GM12878 (cell line): ENCODE measurements around the gene XPC. TPM values are rescaled to one million over a fixed set of nuclear protein-coding genes. Genes with fewer than 3 reads are reported as not detected.

Experiments used
- BHLHE40 ChIP-seq, 2 experiments: fragments of 450-650 bp in 1 of 2; IDR thresholded peaks; 2 replicates each; pipeline ENCODE4 v1.6.1; 2011 to 2017; ENCODE audit warnings: low read depth in 2 of 2, borderline replicate concordance in 1 of 2, improper control_type of control experiment in 1 of 2, low read length in 1 of 2, mild to moderate bottlenecking in 1 of 2
- CBX5 ChIP-seq: sonication (generic); IDR thresholded peaks from 2 replicates; pipeline ENCODE4 v1.6.1; 2016; ENCODE audit warnings: low read depth, moderate library complexity, mild to moderate bottlenecking, inconsistent platforms
- CREB1 ChIP-seq: IDR thresholded peaks from 2 replicates; pipeline ENCODE4 v1.6.1; 2012; ENCODE audit warnings: low read depth, mild to moderate bottlenecking, inconsistent platforms
- CTCF ChIP-seq, 3 experiments: IDR thresholded peaks in 2 of 3; conservative IDR thresholded peaks in 1 of 3; 2 replicates each; pipeline ENCODE4 v1.5.1; 2011; ENCODE audit warnings: low read depth in 3 of 3, low read length in 3 of 3, mild to moderate bottlenecking in 3 of 3, control low read depth in 2 of 3, moderate library complexity in 2 of 3, inconsistent platforms in 1 of 3, mixed read lengths in 1 of 3; ENCODE audit not compliant: control insufficient read depth in 2 of 3, insufficient read depth in 1 of 3; ENCODE audit errors: extremely low read depth in 1 of 3
- EGR1 ChIP-seq, 2 experiments: IDR thresholded peaks; 1 replicate in 1 of 2; 2 replicates in 1 of 2; pipeline ENCODE4 v1.6.1; 2011 to 2012; ENCODE audit warnings: low read depth in 2 of 2, low read length in 2 of 2, borderline replicate concordance in 1 of 2, mild to moderate bottlenecking in 1 of 2, moderate library complexity in 1 of 2
- FOS ChIP-seq: IDR thresholded peaks from 3 replicates; pipeline ENCODE4 v1.6.1; 2011; ENCODE audit warnings: borderline replicate concordance; ENCODE audit not compliant: insufficient read length; ENCODE audit errors: extremely low read depth
- GATAD2B ChIP-seq: fragments of 450-650 bp; conservative IDR thresholded peaks from 2 replicates; pipeline ENCODE4 v1.6.1; 2017; ENCODE audit warnings: low read depth, mild to moderate bottlenecking, moderate library complexity
- MLLT1 ChIP-seq: fragments of 450-650 bp; IDR thresholded peaks from 2 replicates; pipeline ENCODE4 v1.6.1; 2016; ENCODE audit warnings: mild to moderate bottlenecking
- NFYA ChIP-seq: IDR thresholded peaks from 2 replicates; pipeline ENCODE4 v1.6.1; 2011; ENCODE audit warnings: low read depth, mild to moderate bottlenecking, low read length, improper control_type of control experiment, borderline replicate concordance
- NRF1 ChIP-seq: conservative IDR thresholded peaks from 2 replicates; pipeline ENCODE4 v1.6.1; 2011; ENCODE audit warnings: mild to moderate bottlenecking, low read depth, low read length, improper control_type of control experiment
- POLR2AphosphoS5 ChIP-seq: IDR thresholded peaks from 2 replicates; pipeline ENCODE4 v1.6.1; 2011; ENCODE audit warnings: mild to moderate bottlenecking, low read length, inconsistent platforms
- RB1 ChIP-seq: fragments of 450-650 bp; formaldehyde crosslinking; IDR thresholded peaks from 2 replicates; pipeline ENCODE4 v1.6.1; 2017; ENCODE audit warnings: mild to moderate bottlenecking, borderline replicate concordance
- RELA ChIP-seq: fragments of 450-650 bp; IDR thresholded peaks from 2 replicates; pipeline ENCODE4 v1.8.0; 2014; ENCODE audit warnings: borderline replicate concordance; ENCODE audit not compliant: partially characterized antibody
- SIN3A ChIP-seq: IDR thresholded peaks from 2 replicates; pipeline ENCODE4 v1.6.1; 2012; ENCODE audit warnings: low read depth, low read length, improper control_type of control experiment
- SREBF1 ChIP-seq: IDR thresholded peaks from 2 replicates; pipeline ENCODE4 v1.6.1; 2012; ENCODE audit warnings: mild to moderate bottlenecking, low read length
- SRF ChIP-seq, 2 experiments: IDR thresholded peaks; 2 replicates each; pipeline ENCODE4 v1.6.1; 2011; ENCODE audit warnings: low read depth in 2 of 2, low read length in 2 of 2, mild to moderate bottlenecking in 1 of 2, moderate library complexity in 1 of 2
- TBL1XR1 ChIP-seq: IDR thresholded peaks from 2 replicates; pipeline ENCODE4 v1.6.1; 2012; ENCODE audit warnings: low read depth, low read length, improper control_type of control experiment
- YY1 ChIP-seq: IDR thresholded peaks from 2 replicates; pipeline ENCODE4 v1.6.1; 2011; ENCODE audit warnings: low read depth, mild to moderate bottlenecking, low read length
- ZNF217 ChIP-seq: fragments of 450-650 bp; IDR thresholded peaks from 2 replicates; pipeline ENCODE4 v1.6.1; 2017; ENCODE audit warnings: antibody characterized with exemption, mild to moderate bottlenecking
- ZNF384 ChIP-seq: IDR thresholded peaks from 2 replicates; pipeline ENCODE4 v1.6.1; 2012; ENCODE audit warnings: low read depth, mild to moderate bottlenecking, low read length, improper control_type of control experiment, borderline replicate concordance
- ZSCAN29 ChIP-seq: fragments of 450-650 bp; IDR thresholded peaks from 2 replicates; pipeline ENCODE4 v1.6.1; 2017; ENCODE audit warnings: mild to moderate bottlenecking, moderate library complexity
- polyA plus RNA-seq, 11 experiments: library from polyadenylated mRNA; depleted of rRNA in 4 of 11; unstranded in 6 of 11; stranded (reverse) in 5 of 11; fragments of >200 nt; fragmentation: Nextera tagmentation in 4 of 11; fragmentation: Illumina TruSeq in 1 of 11; extraction: Ambion mirVana in 4 of 11; extraction: Trizol in 1 of 11; gene quantifications; 1 replicate in 1 of 11; 2 replicates in 10 of 11; pipeline versions ENCODE4 v1.2.1 to v1.2.3, GENCODE V29; 2011 to 2016; ENCODE audit warnings: inconsistent platforms in 2 of 11, missing spikeins in 2 of 11, low read depth in 1 of 11
- total RNA-seq, 4 experiments: library from RNA; depleted of rRNA in 3 of 4; stranded (reverse); fragments of >200 nt in 3 of 4; fragmentation: Illumina TruSeq in 1 of 4; extraction: Trizol in 1 of 4; gene quantifications; 2 replicates each; pipeline versions ENCODE4 v1.2.1 to v1.2.3, GENCODE V29; 2013 to 2021
- TF ChIP-seq, protein P1 (sequence below): fragments of 450-650 bp; formaldehyde crosslinking; IDR thresholded peaks from 2 replicates; pipeline ENCODE4 v1.4.0; 2020; ENCODE audit warnings: mild to moderate bottlenecking, moderate library complexity
- TF ChIP-seq, protein P2 (sequence below): IDR thresholded peaks from 2 replicates; pipeline ENCODE4 v1.6.1; 2012; ENCODE audit warnings: low read depth, low read length, improper control_type of control experiment

XPC gene
- total and polyA plus RNA-seq, 10 of the 15 experiments (the other 5 are each of a cell fraction or from before 2014, with no cell fraction given) = 4.0 to 48.3 (median 29.8) TPM

DNA sequence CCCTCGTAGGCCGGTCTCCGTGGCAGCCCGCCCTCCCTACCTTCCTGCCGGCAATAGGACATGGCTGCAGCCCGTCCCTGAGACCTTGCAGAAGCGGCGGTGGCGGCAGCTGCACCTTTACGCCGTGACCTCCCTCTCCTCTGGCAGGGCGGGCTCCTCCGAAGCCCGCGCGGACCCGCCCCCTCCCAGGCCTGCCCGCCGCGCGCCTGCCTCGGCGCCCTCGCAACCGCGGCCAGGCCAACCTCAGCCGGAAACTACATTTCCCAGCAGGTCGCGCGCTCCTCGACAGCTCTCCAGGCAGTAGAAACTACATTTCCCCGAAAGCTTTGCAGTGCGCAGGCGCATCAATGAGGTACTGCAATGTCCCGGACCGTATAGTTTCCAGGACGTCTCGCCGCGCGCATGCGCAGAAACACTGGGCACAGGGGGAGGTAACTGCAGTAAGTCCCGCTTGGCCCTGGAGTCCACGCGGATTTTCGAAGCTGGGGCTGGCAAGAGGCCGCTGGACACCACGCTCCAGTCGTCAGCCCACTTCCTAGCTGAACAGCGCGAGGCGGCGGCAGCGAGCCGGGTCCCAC is 53.7 kb downstream of the XPC start, which contains the start of the genes CHCHD4 and TMEM43 (continued):
- TF ChIP-seq MLLT1 (no peak), SIN3A (peak; percentile 9; the same call in 1 of the 2 replicates), BHLHE40 (IDR thresholded peaks at IDR 0.05; ENCODE audit: borderline replicate concordance in 1 of 2, low read depth in 2 of 2, low read length in 1 of 2) (peak in 1 of 2 experiments; percentile 23; a peak in 1 of 4 replicates), POLR2AphosphoS5 (peak; percentile 59; the same call in 1 of the 2 replicates), CBX5 (peak; percentile 65; the same call in 1 of the 2 replicates), ZNF217 (peak; percentile 5; the same call in 1 of the 2 replicates), CREB1 (peak; percentile 83), RELA (peak; percentile 5), GATAD2B (peak; percentile 87; the same call in 1 of the 2 replicates), FOS (no peak), RB1 (peak; percentile 9; the same call in 1 of the 2 replicates), ZSCAN29 (0 out of 2 replicates have a peak, but pooled peaks have one; percentile 11), CTCF (IDR thresholded peaks at IDR 0.05 in 2 of 3, conservative IDR thresholded peaks at IDR 0.05 in 1 of 3; ENCODE audit: control insufficient read depth in 2 of 3, extremely low read depth in 1 of 3, insufficient read depth in 1 of 3, low read depth in 3 of 3, low read length in 3 of 3) (no peak), SREBF1 (peak; percentile 86), ZNF384 (no peak), NRF1 (peak; percentile 98), EGR1 (IDR thresholded peaks at IDR 0.05; ENCODE audit: borderline replicate concordance in 1 of 2, low read depth in 2 of 2, low read length in 2 of 2) (peak in 1 of 2 experiments; percentile 67; a peak in 1 of 3 replicates), SRF (IDR thresholded peaks at IDR 0.05; ENCODE audit: low read depth in 2 of 2, low read length in 2 of 2) (0 out of 4 replicates have a peak, but pooled peaks of 1 of the 2 experiments have one; percentile 7), YY1 (peak; percentile 88), NFYA (no peak), TBL1XR1 (0 out of 2 replicates have a peak, but pooled peaks have one; percentile 29)
- TF ChIP-seq, protein P1, sequence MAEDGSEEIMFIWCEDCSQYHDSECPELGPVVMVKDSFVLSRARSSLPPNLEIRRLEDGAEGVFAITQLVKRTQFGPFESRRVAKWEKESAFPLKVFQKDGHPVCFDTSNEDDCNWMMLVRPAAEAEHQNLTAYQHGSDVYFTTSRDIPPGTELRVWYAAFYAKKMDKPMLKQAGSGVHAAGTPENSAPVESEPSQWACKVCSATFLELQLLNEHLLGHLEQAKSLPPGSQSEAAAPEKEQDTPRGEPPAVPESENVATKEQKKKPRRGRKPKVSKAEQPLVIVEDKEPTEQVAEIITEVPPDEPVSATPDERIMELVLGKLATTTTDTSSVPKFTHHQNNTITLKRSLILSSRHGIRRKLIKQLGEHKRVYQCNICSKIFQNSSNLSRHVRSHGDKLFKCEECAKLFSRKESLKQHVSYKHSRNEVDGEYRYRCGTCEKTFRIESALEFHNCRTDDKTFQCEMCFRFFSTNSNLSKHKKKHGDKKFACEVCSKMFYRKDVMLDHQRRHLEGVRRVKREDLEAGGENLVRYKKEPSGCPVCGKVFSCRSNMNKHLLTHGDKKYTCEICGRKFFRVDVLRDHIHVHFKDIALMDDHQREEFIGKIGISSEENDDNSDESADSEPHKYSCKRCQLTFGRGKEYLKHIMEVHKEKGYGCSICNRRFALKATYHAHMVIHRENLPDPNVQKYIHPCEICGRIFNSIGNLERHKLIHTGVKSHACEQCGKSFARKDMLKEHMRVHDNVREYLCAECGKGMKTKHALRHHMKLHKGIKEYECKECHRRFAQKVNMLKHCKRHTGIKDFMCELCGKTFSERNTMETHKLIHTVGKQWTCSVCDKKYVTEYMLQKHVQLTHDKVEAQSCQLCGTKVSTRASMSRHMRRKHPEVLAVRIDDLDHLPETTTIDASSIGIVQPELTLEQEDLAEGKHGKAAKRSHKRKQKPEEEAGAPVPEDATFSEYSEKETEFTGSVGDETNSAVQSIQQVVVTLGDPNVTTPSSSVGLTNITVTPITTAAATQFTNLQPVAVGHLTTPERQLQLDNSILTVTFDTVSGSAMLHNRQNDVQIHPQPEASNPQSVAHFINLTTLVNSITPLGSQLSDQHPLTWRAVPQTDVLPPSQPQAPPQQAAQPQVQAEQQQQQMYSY (CRISPR knock-in tag) = no peak
- TF ChIP-seq, protein P2, sequence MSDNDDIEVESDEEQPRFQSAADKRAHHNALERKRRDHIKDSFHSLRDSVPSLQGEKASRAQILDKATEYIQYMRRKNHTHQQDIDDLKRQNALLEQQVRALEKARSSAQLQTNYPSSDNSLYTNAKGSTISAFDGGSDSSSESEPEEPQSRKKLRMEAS = no peak
